GM21423 (cell line): Measurements from ENCODE around the gene CDC14A.
"Not testable (repeated sequence)": the region's sequence is repeated elsewhere in the genome, so short reads cannot be mapped to it uniquely, and the experiment has no call there.

Experiments
- ATAC-seq: cut with Tn5 transposase; IDR thresholded peaks from one replicate; pipeline ENCODE4 v1.9.1; 2021; ENCODE audit warnings: mild to moderate bottlenecking, moderate library complexity; ENCODE audit not compliant: unreplicated experiment

CDC14A gene

DNA sequence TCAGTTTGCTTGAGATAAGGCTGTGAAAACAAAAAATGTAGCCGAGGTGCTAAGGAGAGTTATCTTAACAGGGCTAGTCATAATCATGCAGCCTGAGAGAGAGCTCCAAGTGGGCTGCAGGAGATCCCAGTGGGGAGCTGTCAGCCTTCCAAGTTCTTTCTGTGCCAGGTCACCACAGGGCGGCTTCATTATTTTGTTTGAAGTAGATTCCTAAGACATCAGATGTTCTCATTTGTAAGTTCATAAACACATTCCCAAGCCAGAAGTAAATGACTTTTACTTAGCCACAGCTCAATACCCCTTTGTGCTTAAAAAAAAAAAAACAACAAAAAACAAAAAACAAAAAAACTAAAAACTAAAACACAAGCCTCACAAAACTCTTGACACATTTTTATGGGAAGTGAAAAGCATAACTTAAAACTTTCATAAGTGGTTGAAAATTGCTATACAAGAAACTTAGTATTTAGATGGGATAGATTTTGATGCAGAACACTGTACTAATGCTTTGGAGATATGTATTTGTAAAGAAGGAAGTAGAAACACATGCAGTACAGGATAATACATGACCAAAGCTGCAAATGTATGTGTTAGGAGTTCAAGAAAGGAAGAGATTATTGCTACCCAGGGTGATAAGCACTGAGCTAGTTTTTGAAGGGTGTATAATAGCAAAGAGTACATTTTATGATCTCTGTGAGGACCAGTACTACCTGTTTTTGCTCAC lies 8.6 kb downstream of the CDC14A start:
- no peak for ATAC-seq

GRCh38 chr1:100361511-100362089 lies 9.3 kb downstream of the CDC14A start:
- no peak for ATAC-seq

- no peak for ATAC-seq
These were observed 10.6 kb downstream of the CDC14A start for GRCh38 chr1:100362821-100363466.

DNA sequence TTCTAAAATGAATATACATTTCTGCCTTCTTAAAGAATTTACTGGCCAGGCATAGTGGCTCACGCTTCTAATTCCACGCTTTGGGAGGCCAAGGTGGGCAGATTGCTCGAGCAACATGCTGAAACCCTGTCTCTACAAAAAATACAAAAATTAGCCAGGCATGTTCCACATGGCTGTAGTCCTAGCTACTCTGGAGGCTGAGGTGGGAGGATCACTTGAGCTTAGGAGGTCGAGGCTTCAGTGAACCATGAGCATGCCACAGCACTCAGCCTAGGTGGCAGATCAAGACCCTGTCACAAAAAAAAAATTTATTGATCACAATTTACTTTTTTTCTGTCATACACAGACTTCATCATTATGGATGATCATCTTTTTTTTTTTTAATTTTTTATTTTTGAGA lies 11.5 kb downstream of the CDC14A start:
- ATAC-seq, result no peak

DNA sequence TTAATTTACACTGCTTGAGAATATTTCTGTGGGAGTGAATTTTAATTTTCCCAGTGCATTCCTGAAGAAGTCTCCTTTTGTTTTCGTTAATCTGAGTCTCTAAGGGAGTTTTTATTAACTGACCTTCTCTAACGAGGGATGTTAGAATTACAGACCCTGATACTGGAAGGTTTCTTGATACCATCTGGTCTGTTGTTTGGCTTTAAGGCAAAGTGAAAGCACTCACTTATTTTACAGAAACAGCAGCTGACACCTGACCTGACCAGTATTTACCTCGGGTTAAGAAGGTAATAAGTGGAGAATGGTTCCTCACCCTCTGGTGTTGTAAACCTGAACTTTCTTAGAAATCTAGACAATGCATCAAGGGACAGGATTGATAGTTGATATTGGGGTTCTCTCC lies 12.4 kb downstream of the CDC14A start:
- peak; percentile 52 for ATAC-seq

- ATAC-seq, result no peak
These were observed 13.9 kb downstream of the CDC14A start for GRCh38 chr1:100366209-100366525.

GRCh38 chr1:100369339-100369738 lies 17.0 kb downstream of the CDC14A start:
- not testable (repeated sequence) for ATAC-seq

DNA sequence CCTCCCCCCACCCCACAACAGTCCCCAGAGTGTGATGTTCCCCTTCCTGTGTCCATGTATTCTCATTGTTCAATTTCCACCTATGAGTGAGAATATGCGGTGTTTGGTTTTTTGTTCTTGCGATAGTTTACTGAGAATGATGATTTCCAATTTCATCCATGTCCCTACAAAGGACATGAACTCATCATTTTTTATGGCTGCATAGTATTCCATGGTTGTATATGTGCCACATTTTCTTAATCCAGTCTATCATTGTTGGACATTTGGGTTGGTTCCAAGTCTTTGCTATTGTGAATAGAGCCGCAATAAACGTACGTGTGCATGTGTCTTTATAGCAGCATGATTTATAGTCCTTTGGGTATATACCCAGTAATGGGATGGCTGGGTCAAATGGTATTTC lies 21.6 kb downstream of the CDC14A start:
- ATAC-seq, result not testable (repeated sequence)

DNA sequence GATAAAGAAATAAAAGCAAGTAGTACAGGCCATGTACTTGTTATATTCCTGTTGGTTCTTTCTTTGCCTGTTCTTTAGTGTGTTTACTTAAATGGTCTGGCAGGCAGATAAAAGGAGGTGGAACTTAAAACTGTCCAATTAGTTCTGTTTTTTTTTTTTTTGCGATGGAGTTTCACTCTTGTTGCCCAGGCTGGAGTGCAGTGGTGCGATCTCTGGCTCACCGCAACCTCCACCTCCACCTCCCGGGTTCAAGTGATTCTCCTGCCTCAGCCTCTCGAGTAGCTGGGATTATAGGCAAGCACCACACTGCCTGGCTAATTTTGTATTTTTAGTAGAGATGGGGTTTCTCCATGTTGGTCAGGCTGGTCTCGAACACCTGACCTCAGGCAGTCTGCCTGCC lies 24.6 kb downstream of the CDC14A start:
- ATAC-seq, result not testable (repeated sequence)

DNA sequence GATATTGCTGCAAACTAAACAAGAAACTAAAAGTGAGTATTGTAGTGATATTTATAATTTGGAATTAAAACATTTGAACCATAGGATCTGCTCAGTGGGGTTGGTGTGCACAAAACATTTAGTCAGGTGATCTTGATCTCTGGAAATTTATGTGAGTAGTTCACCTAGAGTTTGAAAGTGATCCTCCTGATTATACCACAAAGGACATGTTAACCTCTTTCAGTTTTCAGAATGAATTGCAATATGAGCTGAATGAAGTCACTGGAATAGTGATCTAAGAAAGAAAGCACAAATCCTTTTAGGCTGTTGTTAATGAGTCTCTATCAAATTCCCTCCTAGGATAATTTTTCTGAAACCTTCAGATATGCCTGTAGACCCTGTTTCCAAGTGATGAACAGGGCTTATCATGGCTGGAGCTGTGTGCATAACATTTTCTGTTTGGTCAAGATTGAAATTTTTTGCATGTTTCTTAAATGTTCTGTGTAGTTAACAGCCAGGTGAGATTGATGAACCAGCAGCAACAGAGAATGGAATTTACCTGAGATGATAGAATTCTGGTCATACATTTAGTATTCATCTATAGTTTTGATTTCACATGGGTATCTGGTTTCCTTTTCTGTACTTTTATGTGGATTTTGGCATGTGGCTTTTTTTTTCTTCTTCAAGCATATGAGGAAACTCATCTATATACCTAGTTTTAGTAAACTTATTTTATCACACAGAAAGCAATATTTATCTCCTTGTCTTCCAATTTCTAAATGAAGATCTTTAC lies 25.5 kb downstream of the CDC14A start:
- ATAC-seq, result peak; percentile 90

DNA sequence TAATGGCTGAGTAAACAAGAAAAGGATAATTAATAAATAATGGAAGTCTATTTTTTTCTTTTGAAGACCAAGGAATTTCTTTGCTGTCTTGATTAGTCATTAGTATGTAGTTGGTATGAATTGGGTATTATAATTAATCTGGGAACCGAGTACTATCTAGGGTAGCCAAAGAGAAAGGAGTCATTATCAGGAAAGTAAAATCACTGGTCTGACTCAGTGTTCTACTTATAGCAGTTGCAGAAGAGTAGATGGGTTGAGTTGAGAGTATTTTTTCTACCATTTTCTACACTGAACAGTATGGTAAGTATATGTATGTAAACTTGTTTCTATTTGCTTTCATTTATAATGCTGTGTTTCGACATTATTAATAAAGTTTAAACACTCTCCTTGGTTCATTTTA lies 26.6 kb downstream of the CDC14A start:
- no peak for ATAC-seq

- ATAC-seq, result no peak
These were observed 28.3 kb downstream of the CDC14A start for GRCh38 chr1:100380635-100381034.

DNA sequence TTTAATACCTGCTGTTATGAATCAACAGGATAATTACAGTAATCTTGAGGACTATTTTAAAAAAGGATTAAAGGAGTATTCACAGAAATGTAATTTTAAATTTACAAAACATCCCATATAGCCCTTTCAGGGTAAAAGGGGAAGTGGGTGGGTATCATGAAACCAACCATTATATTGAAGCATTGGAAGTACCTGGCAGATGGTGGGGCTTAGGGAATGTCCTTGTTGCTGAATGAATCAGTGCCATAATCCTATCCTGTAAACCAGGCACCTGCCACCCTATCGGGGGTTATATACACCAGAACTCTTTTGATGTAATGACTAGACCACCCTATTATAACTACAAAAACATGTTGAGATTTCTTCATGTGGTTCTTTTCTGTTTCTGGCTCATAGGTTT lies 30.4 kb downstream of the CDC14A start:
- no peak for ATAC-seq

DNA sequence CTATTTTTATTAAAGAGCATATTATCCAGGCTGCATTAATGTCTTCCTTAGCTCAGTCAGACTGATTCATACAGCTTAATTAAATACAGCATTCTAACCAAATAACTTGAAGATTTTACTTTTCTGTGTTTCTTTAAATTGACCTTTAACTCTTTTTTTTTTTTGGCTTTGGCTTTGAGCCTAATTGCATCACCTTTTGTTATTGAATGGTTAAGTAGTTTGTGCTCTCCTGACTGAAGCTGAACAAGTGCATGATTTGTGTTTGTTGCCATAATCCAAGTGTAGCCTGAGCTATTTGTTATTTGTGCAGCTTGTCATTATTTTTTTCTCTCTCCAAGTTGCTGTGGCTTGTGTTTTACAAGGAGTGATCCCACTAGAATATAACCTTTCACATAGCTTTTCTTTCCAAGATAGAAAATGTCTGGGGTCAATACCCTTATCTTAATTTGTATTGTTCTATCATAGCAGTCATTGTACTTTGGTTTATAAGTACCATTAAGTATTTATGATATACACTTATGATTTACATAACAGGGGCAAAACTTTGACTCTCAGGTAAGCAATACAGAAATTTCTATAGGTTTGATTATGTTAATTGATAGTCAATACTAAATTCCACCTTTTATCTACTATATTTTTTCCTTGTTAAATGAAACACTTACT lies 31.6 kb downstream of the CDC14A start:
- ATAC-seq, result no peak

GRCh38 chr1:100387209-100387608 lies 34.9 kb downstream of the CDC14A start:
- no peak for ATAC-seq

DNA sequence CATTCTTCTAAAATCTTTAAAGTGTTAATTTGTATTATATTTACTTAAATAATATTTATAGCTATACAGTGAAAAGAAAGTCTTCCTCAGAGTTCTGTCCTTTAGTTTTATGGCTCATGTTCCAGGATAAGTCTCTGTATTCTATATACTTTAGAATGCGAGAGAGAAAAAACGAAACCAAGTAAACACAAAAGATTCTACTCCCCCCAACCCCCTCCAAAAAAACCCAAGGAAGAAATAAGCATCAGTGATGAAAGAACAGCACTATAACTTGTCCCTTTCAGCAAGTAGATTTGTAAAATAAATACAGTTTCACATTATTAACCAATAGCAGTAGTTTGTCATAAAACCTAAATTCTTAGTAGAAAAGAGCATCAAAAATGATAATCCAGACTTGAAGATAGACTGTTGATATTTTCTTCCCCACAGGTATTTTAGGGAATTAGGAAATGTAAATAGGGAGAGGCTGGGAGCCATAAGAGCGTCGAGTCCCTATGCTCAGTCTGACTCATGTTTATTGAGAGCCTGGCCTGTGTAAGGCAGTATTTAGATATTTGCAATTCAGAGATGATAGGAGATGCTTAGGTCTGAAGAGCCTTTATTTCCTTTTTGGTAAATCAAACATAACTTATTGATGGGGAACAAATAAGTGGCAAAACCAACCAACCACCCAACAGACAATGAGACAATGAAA lies 35.5 kb downstream of the CDC14A start:
- ATAC-seq, result no peak

DNA sequence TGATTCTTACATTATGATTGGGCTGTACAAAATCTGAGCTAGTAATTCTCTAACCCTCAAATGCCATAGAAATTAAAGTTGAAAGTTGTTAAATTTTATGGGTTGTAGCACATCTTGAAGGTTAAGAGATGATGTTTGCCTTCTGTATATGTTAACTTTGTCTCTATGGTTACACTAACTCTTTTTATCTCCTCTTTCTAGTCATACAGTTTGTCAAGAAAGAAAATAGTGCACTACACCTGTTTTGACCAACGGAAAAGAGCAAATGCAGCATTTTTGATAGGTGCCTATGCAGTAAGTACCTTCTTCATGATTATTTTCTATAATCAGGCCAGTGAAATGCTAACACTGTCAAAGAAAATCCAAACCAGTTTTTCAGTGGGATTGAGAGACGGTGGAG lies 38.2 kb downstream of the CDC14A start:
- ATAC-seq, result no peak

DNA sequence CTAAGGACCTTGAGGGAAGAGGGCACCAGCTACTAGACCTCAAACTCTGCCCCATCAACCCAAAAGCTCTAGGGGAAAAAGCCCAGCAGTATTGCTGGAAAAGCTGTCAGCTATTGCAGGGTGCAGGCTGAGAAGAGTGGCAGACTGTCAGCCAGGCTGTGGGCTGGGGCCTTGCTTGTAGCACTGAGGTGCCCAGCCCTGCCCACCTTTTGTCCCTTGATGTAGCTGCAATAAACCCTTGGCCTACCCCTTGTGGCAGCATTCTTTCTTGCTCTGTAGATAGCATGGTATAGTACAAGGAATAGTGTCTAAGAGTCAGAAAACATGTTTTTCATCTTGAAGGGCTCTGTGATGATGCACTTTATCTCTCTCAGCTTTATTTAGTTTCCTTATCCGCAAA lies 39.4 kb downstream of the CDC14A start:
- ATAC-seq, result no peak

GRCh38 chr1:100392756-100393155 lies 40.5 kb downstream of the CDC14A start:
- ATAC-seq, result no peak

DNA sequence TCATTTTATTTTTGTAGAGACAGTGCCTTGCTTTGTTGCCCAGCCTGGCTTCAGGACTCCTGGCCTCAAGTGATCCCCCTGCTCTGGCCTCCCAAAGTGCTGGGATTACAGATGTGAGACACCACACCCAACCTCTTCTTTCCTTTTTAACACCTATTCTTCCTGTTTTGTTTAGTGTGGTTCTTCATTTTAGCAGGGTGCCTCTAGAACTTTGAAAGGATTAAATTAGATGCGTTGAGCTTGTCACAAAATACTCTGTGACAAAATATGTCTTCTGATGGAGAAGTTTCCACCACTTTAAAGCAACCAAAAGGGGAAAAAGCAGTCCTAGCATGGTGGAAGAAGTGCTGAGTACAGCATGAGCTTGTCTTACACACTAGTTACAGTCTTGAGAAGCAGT lies 42.0 kb downstream of the CDC14A start:
- ATAC-seq, result no peak

- no peak for ATAC-seq
These were observed 43.6 kb downstream of the CDC14A start for GRCh38 chr1:100395913-100396312.
